ENCODE results near the gene OR51F2.

The OR51F2 gene

GRCh38 chr11:4862447-4863236, 41.5 kb downstream of the OR51F2 start:
- Histone ChIP-seq H2AFZ (ENCODE audit: low read depth, low read length) (no peak overlapping the region), H3K9ac (ENCODE audit: low read length) (no peak overlapping the region), H2AK5ac (ENCODE audit: low read length, severe bottlenecking) (no peak overlapping the region), H2BK120ac (ENCODE audit: low read depth, low read length) (no peak overlapping the region), H3K4me1 (ENCODE audit: control insufficient read depth, insufficient read depth, low read depth, low read length) (no peaks in the 10 kb centered on the region), H4K91ac (ENCODE audit: low read length) (no peak overlapping the region), H3K27ac (ENCODE audit: low read length, poor library complexity, severe bottlenecking) (no peak overlapping the region), H4K8ac (ENCODE audit: low read length) (no peak overlapping the region), H3K9me3 (ENCODE audit: control insufficient read depth, low read length) (peaks cover 4% of the 10 kb centered on the region), H3K4ac (ENCODE audit: low read depth in 1 of 2, low read length in 2 of 2) (no peak overlapping the region), H3K14ac (ENCODE audit: low read length in 2 of 2) (no peak overlapping the region), H2BK12ac (ENCODE audit: low read length in 2 of 2) (no peak overlapping the region), H3K4me3 (ENCODE audit: insufficient read depth in 1 of 2, low read depth in 1 of 2, low read length in 2 of 2) (no peak overlapping the region), H2BK5ac (ENCODE audit: low read depth, low read length, poor library complexity, severe bottlenecking) (no peak overlapping the region), H3K27me3 (ENCODE audit: control insufficient read depth in 1 of 2, insufficient read depth in 1 of 2, low read length in 2 of 2) (no peaks in the 10 kb centered on the region), H3K18ac (ENCODE audit: low read depth in 1 of 2, low read length in 2 of 2) (no peak overlapping the region), H2BK15ac (ENCODE audit: low read depth, poor library complexity, severe bottlenecking) (no peak overlapping the region), H3K4me2 (ENCODE audit: low read length, poor library complexity, severe bottlenecking) (no peak overlapping the region), H3K23ac (ENCODE audit: low read length in 2 of 2) (no peak overlapping the region), H3K79me1 (replicated peaks; ENCODE audit: low read length, poor library complexity, severe bottlenecking) (no peaks in the 10 kb centered on the region), H3K36me3 (ENCODE audit: control insufficient read depth in 1 of 2, insufficient read depth in 2 of 2, low read depth in 1 of 2, low read length in 2 of 2) (no peaks in the 10 kb centered on the region)
- DNase-seq: no peak

DNA sequence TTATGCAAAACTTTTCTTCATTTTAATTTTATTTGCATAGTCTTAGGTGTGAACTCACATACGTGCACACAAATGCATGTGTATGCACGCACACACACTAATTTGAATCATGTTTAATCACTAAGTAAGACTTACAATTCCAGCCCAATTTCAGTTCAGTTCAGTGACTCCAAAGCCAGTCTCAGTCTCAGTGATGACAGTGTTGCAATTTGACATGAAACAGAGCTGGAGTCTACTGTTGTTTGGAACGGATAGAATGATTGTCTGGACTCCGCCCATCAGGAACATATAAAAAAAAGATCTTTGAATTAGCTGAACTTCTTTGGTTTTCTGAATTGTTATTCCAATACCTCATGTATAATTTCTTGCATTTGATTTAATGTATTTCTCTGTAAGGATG, 42.8 kb downstream of the OR51F2 start:
- Histone ChIP-seq H3K4me3 (ENCODE audit: insufficient read depth in 1 of 2, low read depth in 1 of 2, low read length in 2 of 2) (no peak overlapping the region), H3K79me1 (replicated peaks; ENCODE audit: low read length, poor library complexity, severe bottlenecking) (no peaks in the 10 kb centered on the region), H3K9me3 (ENCODE audit: control insufficient read depth, low read length) (peaks cover 10% of the 10 kb centered on the region), H3K14ac (ENCODE audit: low read length in 2 of 2) (no peak overlapping the region), H3K23ac (ENCODE audit: low read length in 2 of 2) (no peak overlapping the region), H3K9ac (ENCODE audit: low read length) (no peak overlapping the region), H3K27me3 (ENCODE audit: control insufficient read depth in 1 of 2, insufficient read depth in 1 of 2, low read length in 2 of 2) (no peaks in the 10 kb centered on the region), H2BK12ac (ENCODE audit: low read length in 2 of 2) (no peak overlapping the region), H3K18ac (ENCODE audit: low read depth in 1 of 2, low read length in 2 of 2) (no peak overlapping the region), H2AFZ (ENCODE audit: low read depth, low read length) (no peak overlapping the region), H3K4me1 (ENCODE audit: control insufficient read depth, insufficient read depth, low read depth, low read length) (no peaks in the 10 kb centered on the region), H3K4me2 (ENCODE audit: low read length, poor library complexity, severe bottlenecking) (no peak overlapping the region), H3K36me3 (ENCODE audit: control insufficient read depth in 1 of 2, insufficient read depth in 2 of 2, low read depth in 1 of 2, low read length in 2 of 2) (no peaks in the 10 kb centered on the region), H2BK15ac (ENCODE audit: low read depth, poor library complexity, severe bottlenecking) (no peak overlapping the region), H2AK5ac (ENCODE audit: low read length, severe bottlenecking) (no peak overlapping the region), H3K27ac (ENCODE audit: low read length, poor library complexity, severe bottlenecking) (no peak overlapping the region), H2BK120ac (ENCODE audit: low read depth, low read length) (no peak overlapping the region), H3K4ac (ENCODE audit: low read depth in 1 of 2, low read length in 2 of 2) (no peak overlapping the region), H4K8ac (ENCODE audit: low read length) (no peak overlapping the region), H4K91ac (ENCODE audit: low read length) (no peak overlapping the region), H2BK5ac (ENCODE audit: low read depth, low read length, poor library complexity, severe bottlenecking) (no peak overlapping the region)
- DNase-seq: no peak
- WGBS: 87% methylated on average over 2 of the region's 4 CpGs

DNA sequence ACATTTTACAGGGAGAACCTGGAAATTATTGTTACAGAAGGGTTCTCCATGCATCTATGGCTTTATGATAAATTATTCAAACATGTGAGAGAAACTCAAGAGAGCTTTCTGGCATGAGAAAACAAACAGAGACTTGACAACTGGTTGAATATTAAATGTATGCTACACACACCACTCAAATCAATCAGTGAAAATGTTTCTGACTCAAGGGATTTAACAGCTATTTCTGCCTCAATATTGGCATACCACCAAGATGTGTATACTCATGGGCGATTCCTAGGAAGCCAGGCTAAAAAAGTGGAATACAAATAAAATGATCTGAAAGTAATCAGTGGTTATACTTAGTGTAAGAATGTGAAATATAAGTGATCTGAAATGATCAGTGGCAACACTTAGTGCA, 44.7 kb downstream of the OR51F2 start:
- no peak overlapping the region for H3K4me3 ChIP-seq (ENCODE audit: insufficient read depth in 1 of 2, low read depth in 1 of 2, low read length in 2 of 2)
- no peak overlapping the region for H3K27ac ChIP-seq (ENCODE audit: low read length, poor library complexity, severe bottlenecking)
- H2BK120ac ChIP-seq (ENCODE audit: low read depth, low read length): no peak overlapping the region
- no peak overlapping the region for H2AK5ac ChIP-seq (ENCODE audit: low read length, severe bottlenecking)
- no peak overlapping the region for H2BK15ac ChIP-seq (ENCODE audit: low read depth, poor library complexity, severe bottlenecking)
- H3K4me1 ChIP-seq (ENCODE audit: control insufficient read depth, insufficient read depth, low read depth, low read length): no peaks in the 10 kb centered on the region
- no peaks in the 10 kb centered on the region for H3K79me1 ChIP-seq (replicated peaks; ENCODE audit: low read length, poor library complexity, severe bottlenecking)
- H3K23ac ChIP-seq (ENCODE audit: low read length in 2 of 2): no peak overlapping the region
- H2BK5ac ChIP-seq (ENCODE audit: low read depth, low read length, poor library complexity, severe bottlenecking): no peak overlapping the region
- H3K14ac ChIP-seq (ENCODE audit: low read length in 2 of 2): no peak overlapping the region
- 60% methylated on average over 1 of the region's 1 CpG for WGBS
- no peak overlapping the region for H3K4ac ChIP-seq (ENCODE audit: low read depth in 1 of 2, low read length in 2 of 2)
- H4K91ac ChIP-seq (ENCODE audit: low read length): no peak overlapping the region
- DNase-seq: no peak
- H3K4me2 ChIP-seq (ENCODE audit: low read length, poor library complexity, severe bottlenecking): no peak overlapping the region
- no peaks in the 10 kb centered on the region for H3K36me3 ChIP-seq (ENCODE audit: control insufficient read depth in 1 of 2, insufficient read depth in 2 of 2, low read depth in 1 of 2, low read length in 2 of 2)
- no peak overlapping the region for H2BK12ac ChIP-seq (ENCODE audit: low read length in 2 of 2)
- H4K8ac ChIP-seq (ENCODE audit: low read length): no peak overlapping the region
- no peak overlapping the region for H3K18ac ChIP-seq (ENCODE audit: low read depth in 1 of 2, low read length in 2 of 2)
- H2AFZ ChIP-seq (ENCODE audit: low read depth, low read length): no peak overlapping the region
- H3K9ac ChIP-seq (ENCODE audit: low read length): no peak overlapping the region
- H3K27me3 ChIP-seq (ENCODE audit: control insufficient read depth in 1 of 2, insufficient read depth in 1 of 2, low read length in 2 of 2): no peaks in the 10 kb centered on the region
- H3K9me3 ChIP-seq (ENCODE audit: control insufficient read depth, low read length): peaks cover 10% of the 10 kb centered on the region
